Gastroesophageal sphincter (tissue), 3 donors: ENCODE measurements around the gene PEAK1.

Source experiments
- EP300 ChIP-seq: sonication (generic); formaldehyde crosslinking; IDR thresholded peaks from one replicate; pipeline ENCODE4 v1.6.1; 2017; ENCODE audit warnings: antibody characterized with exemption, mild to moderate bottlenecking
- POLR2A ChIP-seq, 2 donors: fragments of 450-650 bp; IDR thresholded peaks; one replicate each; pipeline ENCODE4 v1.6.1; 2017; ENCODE audit warnings: antibody characterized with exemption in 2 of 2, mild to moderate bottlenecking in 2 of 2, moderate library complexity in 1 of 2
- POLR2AphosphoS5 ChIP-seq: sonication (generic); formaldehyde crosslinking; IDR thresholded peaks from one replicate; pipeline ENCODE4 v1.6.1; 2017; ENCODE audit warnings: antibody characterized with exemption
- TF ChIP-seq, protein P1 (sequence below), 4 experiments: fragments of 200-600 bp in 2 of 4; fragments of 450-650 bp in 2 of 4; sonication (generic) in 1 of 4; IDR thresholded peaks; one replicate each; pipeline ENCODE4 v1.5.1; 2017 to 2019; ENCODE audit warnings: antibody characterized with exemption in 4 of 4, mild to moderate bottlenecking in 2 of 4, moderate library complexity in 2 of 4

- TF ChIP-seq EP300: no peak
- TF ChIP-seq, protein P1, sequence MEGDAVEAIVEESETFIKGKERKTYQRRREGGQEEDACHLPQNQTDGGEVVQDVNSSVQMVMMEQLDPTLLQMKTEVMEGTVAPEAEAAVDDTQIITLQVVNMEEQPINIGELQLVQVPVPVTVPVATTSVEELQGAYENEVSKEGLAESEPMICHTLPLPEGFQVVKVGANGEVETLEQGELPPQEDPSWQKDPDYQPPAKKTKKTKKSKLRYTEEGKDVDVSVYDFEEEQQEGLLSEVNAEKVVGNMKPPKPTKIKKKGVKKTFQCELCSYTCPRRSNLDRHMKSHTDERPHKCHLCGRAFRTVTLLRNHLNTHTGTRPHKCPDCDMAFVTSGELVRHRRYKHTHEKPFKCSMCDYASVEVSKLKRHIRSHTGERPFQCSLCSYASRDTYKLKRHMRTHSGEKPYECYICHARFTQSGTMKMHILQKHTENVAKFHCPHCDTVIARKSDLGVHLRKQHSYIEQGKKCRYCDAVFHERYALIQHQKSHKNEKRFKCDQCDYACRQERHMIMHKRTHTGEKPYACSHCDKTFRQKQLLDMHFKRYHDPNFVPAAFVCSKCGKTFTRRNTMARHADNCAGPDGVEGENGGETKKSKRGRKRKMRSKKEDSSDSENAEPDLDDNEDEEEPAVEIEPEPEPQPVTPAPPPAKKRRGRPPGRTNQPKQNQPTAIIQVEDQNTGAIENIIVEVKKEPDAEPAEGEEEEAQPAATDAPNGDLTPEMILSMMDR (IDR thresholded peaks at IDR 0.05): no peak
- no peak for TF ChIP-seq POLR2AphosphoS5
- no peak for TF ChIP-seq POLR2A (IDR thresholded peaks at IDR 0.05)
Observed at GRCh38 chr15:77160562-77161478, 259.1 kb downstream of the PEAK1 start.
